ENCODE measurements around the gene FIGN. TPM values are rescaled to one million over a fixed set of nuclear protein-coding genes. Genes with fewer than 3 reads are reported as not detected.

FIGN gene
- total and polyA plus RNA-seq, 2 of the 4 experiments (the other 2 are of a cell fraction) = 0.77 to 0.90 TPM

DNA sequence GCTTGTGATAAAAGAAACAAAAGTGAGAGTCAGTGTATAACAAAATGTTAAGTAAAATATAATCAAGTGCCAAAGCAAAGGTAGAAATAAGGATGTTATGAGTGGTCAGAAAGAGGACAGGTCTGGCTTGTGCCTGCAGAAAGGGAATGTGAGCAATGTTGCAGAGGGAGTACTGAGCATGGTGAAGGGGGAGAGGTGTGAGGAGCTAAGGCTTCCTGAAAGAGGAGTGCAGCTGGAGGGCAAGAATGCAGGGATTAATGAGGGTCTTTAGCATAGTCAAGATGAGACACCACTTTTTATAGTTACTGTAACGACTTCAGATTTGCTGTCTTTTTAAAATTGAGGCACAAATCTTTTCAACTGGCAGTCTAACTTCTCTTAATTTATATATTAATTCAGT is 22.0 kb upstream of the FIGN start:
- no peak overlapping the region for H3K14ac ChIP-seq (replicated peaks; ENCODE audit: low read depth, low read length)
- no peak overlapping the region for H3K18ac ChIP-seq (ENCODE audit: low read depth, low read length)
- DNase-seq (no peak), ATAC-seq (ENCODE audit: low read depth) (no peak)
- no peak overlapping the region; the same call in 1 of the 2 replicates for H3K56ac ChIP-seq (ENCODE audit: extremely low read depth, insufficient read depth, low read length)
- no peaks in the 10 kb centered on the region for H4K20me1 ChIP-seq (ENCODE audit: insufficient read depth, low read length)
- no peak overlapping the region for H3K27ac ChIP-seq (ENCODE audit: insufficient read depth, low read length)
- no peak overlapping the region for H4K91ac ChIP-seq (ENCODE audit: insufficient read depth, low read depth, low read length)
- H2AK5ac ChIP-seq (ENCODE audit: low read depth, low read length) = no peak overlapping the region
- no peak for TF ChIP-seq NFE2L2 (IDR thresholded peaks at IDR 0.05; ENCODE audit: low read depth, low read length)
- TF ChIP-seq, protein P1, sequence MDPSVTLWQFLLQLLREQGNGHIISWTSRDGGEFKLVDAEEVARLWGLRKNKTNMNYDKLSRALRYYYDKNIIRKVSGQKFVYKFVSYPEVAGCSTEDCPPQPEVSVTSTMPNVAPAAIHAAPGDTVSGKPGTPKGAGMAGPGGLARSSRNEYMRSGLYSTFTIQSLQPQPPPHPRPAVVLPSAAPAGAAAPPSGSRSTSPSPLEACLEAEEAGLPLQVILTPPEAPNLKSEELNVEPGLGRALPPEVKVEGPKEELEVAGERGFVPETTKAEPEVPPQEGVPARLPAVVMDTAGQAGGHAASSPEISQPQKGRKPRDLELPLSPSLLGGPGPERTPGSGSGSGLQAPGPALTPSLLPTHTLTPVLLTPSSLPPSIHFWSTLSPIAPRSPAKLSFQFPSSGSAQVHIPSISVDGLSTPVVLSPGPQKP (IDR thresholded peaks at IDR 0.05; ENCODE audit: borderline replicate concordance, low read depth, low read length) = no peak
- no peak for TF ChIP-seq MAZ (IDR thresholded peaks at IDR 0.05; ENCODE audit: borderline replicate concordance, low read depth, low read length)
- no peak for TF ChIP-seq RAD21 (IDR thresholded peaks at IDR 0.05; ENCODE audit: low read length)
- TF ChIP-seq CHD1 (IDR thresholded peaks at IDR 0.05; ENCODE audit: low read depth, low read length) = no peak
- no peak for TF ChIP-seq SMC3 (IDR thresholded peaks at IDR 0.05; ENCODE audit: low read depth, low read length)
- no peak overlapping the region for H3K9ac ChIP-seq (ENCODE audit: low read depth, low read length)
- no peaks in the 10 kb centered on the region for H3K9me3 ChIP-seq (ENCODE audit: control insufficient read depth, insufficient read depth, low read length)
- no peak overlapping the region for H3K4ac ChIP-seq (ENCODE audit: low read depth, low read length)
- in situ Hi-C loops (cut with MboI; ENCODE audit: low sequenced_read_pairs) (no loop called here), intact Hi-C loops (cut with micrococcal nuclease) (no loop called here), dilution Hi-C loops (cut with HindIII; ENCODE audit: low sequenced_read_pairs, unreplicated experiment) (no loop called here)
- no peak overlapping the region for H3K4me3 ChIP-seq (ENCODE audit: insufficient read depth, low read depth, low read length)
- no peak overlapping the region for H2BK5ac ChIP-seq (ENCODE audit: low read depth, low read length, poor library complexity, severe bottlenecking)
- H3K4me2 ChIP-seq (ENCODE audit: low read depth, low read length) = no peak overlapping the region
- no peak overlapping the region for H2AK9ac ChIP-seq (replicated peaks; ENCODE audit: low read depth, low read length, poor library complexity)
- H2BK15ac ChIP-seq (ENCODE audit: low read depth, low read length) = no peak overlapping the region
- WGBS, 2 experiments (ENCODE audit: extremely low coverage in 2 of 2, insufficient read length in 1 of 2) = no CpG with 5 or more reads among the region's 1 CpG
- CTCF ChIA-PET = no interaction called here
- H2BK120ac ChIP-seq (ENCODE audit: low read depth, low read length) = no peak overlapping the region
- no peak overlapping the region for H3K23ac ChIP-seq (ENCODE audit: low read depth, low read length)
- H4K8ac ChIP-seq (ENCODE audit: low read depth in 2 of 2, low read length in 2 of 2) = no peak overlapping the region
- no peaks in the 10 kb centered on the region; the same call in 1 of the 2 replicates for H3K27me3 ChIP-seq (ENCODE audit: control insufficient read depth, insufficient read depth, low read length)
- H3K79me1 ChIP-seq (ENCODE audit: low read depth in 1 of 2, low read length in 2 of 2) = no peaks in the 10 kb centered on the region
- H2BK20ac ChIP-seq (ENCODE audit: low read depth, low read length) = no peak overlapping the region
- POLR2A ChIA-PET (ENCODE audit: unreplicated experiment) = no interaction called here
- no peaks in the 10 kb centered on the region for H3K36me3 ChIP-seq (ENCODE audit: control insufficient read depth, insufficient read depth, low read length)
- no TSS peak for BruUV-seq (replicated peaks)
- H3K9me1 ChIP-seq (ENCODE audit: insufficient read depth, low read length) = no peaks in the 10 kb centered on the region
- H3K4me1 ChIP-seq (ENCODE audit: control insufficient read depth, insufficient read depth, low read length) = no peaks in the 10 kb centered on the region
- H4K5ac ChIP-seq (ENCODE audit: low read depth, low read length) = no peak overlapping the region
- H2AFZ ChIP-seq (replicated peaks; ENCODE audit: low read length, poor library complexity) = no peak overlapping the region

All from IMR-90 (cell line).